Prostate gland (tissue), 2 donors: Measurements from ENCODE around the gene DPEP2.

Experiments used
- CTCF ChIP-seq, 4 experiments: fragments of 200-600 bp in 2 of 4; fragments of 450-650 bp in 2 of 4; sonication (generic) in 2 of 4; IDR thresholded peaks; 1 replicate in 3 of 4; 2 replicates in 1 of 4; pipeline ENCODE4 v1.5.1; 2016 to 2019; ENCODE audit warnings: antibody characterized with exemption in 4 of 4, mild to moderate bottlenecking in 2 of 4, moderate library complexity in 2 of 4
- POLR2A ChIP-seq: fragments of 450-650 bp; IDR thresholded peaks from one replicate; pipeline ENCODE4 v1.6.1; 2016; ENCODE audit warnings: antibody characterized with exemption, mild to moderate bottlenecking
- POLR2AphosphoS5 ChIP-seq: sonication (generic); formaldehyde crosslinking; IDR thresholded peaks from one replicate; pipeline ENCODE4 v1.6.1; 2017; ENCODE audit warnings: antibody characterized with exemption

- no peak for TF ChIP-seq CTCF (IDR thresholded peaks at IDR 0.05)
- TF ChIP-seq POLR2A = no peak
- no peak for TF ChIP-seq POLR2AphosphoS5
Measured at GRCh38 chr16:67965668-67966548, 33.4 kb downstream of the DPEP2 start.
